Panc1 (cell line): ENCODE results near the gene ANKRD36B.
"Not testable (repeated sequence)": the region's sequence is repeated elsewhere in the genome, so short reads cannot be mapped to it uniquely, and the experiment has no call there.

ENCODE experiments used
- CTCF ChIP-seq: fragments of 450-650 bp; IDR thresholded peaks from 2 replicates; pipeline ENCODE4 v1.5.1; 2017; ENCODE audit warnings: mild to moderate bottlenecking
- POLR2AphosphoS5 ChIP-seq: IDR thresholded peaks from 2 replicates; pipeline ENCODE4 v1.6.1; 2012; ENCODE audit warnings: mild to moderate bottlenecking, low read depth, low read length, moderate library complexity
- TCF7L2 ChIP-seq: IDR thresholded peaks from 2 replicates; pipeline ENCODE4 v1.6.1; 2011; ENCODE audit warnings: mild to moderate bottlenecking, low read depth, low read length, inconsistent platforms

DNA sequence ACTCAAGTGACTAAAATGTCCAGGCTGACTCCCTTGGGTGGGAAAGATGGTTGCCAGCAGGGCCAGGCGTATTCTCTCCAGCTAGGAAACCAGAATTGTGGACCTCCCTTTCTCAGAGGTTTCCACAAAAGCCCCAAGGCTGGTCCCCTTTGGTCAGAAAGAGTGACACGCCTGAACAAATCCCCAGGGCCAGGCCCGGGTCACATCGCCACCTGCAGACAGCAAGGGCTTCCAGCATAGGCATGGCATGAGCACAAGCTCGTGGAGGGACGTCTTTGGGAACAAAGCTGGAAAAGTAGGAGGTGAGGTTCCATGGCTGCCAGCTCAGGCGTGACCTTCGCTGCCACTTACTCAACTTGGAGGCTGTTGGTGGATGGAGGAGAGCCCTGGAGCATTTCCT lies 15.4 kb upstream of the ANKRD36B start:
- not testable (repeated sequence) for TF ChIP-seq CTCF, POLR2AphosphoS5, TCF7L2
